HG03565 (cell line): Measurements from ENCODE around the gene ABI3BP.
"Not testable (repeated sequence)": the region's sequence is repeated elsewhere in the genome, so short reads cannot be mapped to it uniquely, and the experiment has no call there.

Source experiments
- ATAC-seq: cut with Tn5 transposase; IDR thresholded peaks from one replicate; pipeline ENCODE4 v1.9.1; 2021; ENCODE audit warnings: mild to moderate bottlenecking, moderate library complexity; ENCODE audit not compliant: unreplicated experiment

ABI3BP gene

GRCh38 chr3:100954199-100954935, 38.9 kb downstream of the ABI3BP start:
- no peak for ATAC-seq

GRCh38 chr3:100953103-100953502, 40.1 kb downstream of the ABI3BP start:
- no peak for ATAC-seq

- ATAC-seq, result no peak
These were observed 46.1 kb downstream of the ABI3BP start for GRCh38 chr3:100947119-100947518.

- not testable (repeated sequence) for ATAC-seq
These were observed 47.1 kb downstream of the ABI3BP start for GRCh38 chr3:100946096-100946495.

GRCh38 chr3:100941451-100941850, 51.8 kb downstream of the ABI3BP start:
- no peak for ATAC-seq

GRCh38 chr3:100941041-100941440, 52.2 kb downstream of the ABI3BP start:
- no peak for ATAC-seq

- ATAC-seq, result no peak
These were observed 56.3 kb downstream of the ABI3BP start for GRCh38 chr3:100936931-100937330.

- ATAC-seq, result no peak
These were observed 60.7 kb downstream of the ABI3BP start for GRCh38 chr3:100932491-100932890.

GRCh38 chr3:100928638-100929428, 64.4 kb downstream of the ABI3BP start:
- ATAC-seq, result no peak

- no peak for ATAC-seq
These were observed 65.4 kb downstream of the ABI3BP start for GRCh38 chr3:100927775-100928174.

- no peak for ATAC-seq
These were observed 77.3 kb downstream of the ABI3BP start for GRCh38 chr3:100915706-100916495.

- ATAC-seq, result no peak
These were observed 79.2 kb downstream of the ABI3BP start for GRCh38 chr3:100913870-100914648.

GRCh38 chr3:100912976-100913545, 80.2 kb downstream of the ABI3BP start:
- no peak for ATAC-seq

GRCh38 chr3:100912571-100912970, 80.7 kb downstream of the ABI3BP start:
- no peak for ATAC-seq

- no peak for ATAC-seq
These were observed 81.3 kb downstream of the ABI3BP start for GRCh38 chr3:100911956-100912355.

- ATAC-seq, result no peak
These were observed 82.2 kb downstream of the ABI3BP start for GRCh38 chr3:100910986-100911385.

GRCh38 chr3:100902572-100902971, 90.6 kb downstream of the ABI3BP start:
- no peak for ATAC-seq

- no peak for ATAC-seq
These were observed 92.4 kb downstream of the ABI3BP start for GRCh38 chr3:100900671-100901335.

- peak; percentile 87 for ATAC-seq
These were observed 93.7 kb downstream of the ABI3BP start for GRCh38 chr3:100899440-100900091.
